HG02571 (cell line): ENCODE measurements around the gene CHST6.
"Not testable (repeated sequence)": the region's sequence is repeated elsewhere in the genome, so short reads cannot be mapped to it uniquely, and the experiment has no call there.

Experiments used
- ATAC-seq: cut with Tn5 transposase; IDR thresholded peaks from one replicate; pipeline ENCODE4 v1.9.1; 2021; ENCODE audit warnings: mild to moderate bottlenecking, moderate library complexity; ENCODE audit not compliant: unreplicated experiment

CHST6 gene

DNA sequence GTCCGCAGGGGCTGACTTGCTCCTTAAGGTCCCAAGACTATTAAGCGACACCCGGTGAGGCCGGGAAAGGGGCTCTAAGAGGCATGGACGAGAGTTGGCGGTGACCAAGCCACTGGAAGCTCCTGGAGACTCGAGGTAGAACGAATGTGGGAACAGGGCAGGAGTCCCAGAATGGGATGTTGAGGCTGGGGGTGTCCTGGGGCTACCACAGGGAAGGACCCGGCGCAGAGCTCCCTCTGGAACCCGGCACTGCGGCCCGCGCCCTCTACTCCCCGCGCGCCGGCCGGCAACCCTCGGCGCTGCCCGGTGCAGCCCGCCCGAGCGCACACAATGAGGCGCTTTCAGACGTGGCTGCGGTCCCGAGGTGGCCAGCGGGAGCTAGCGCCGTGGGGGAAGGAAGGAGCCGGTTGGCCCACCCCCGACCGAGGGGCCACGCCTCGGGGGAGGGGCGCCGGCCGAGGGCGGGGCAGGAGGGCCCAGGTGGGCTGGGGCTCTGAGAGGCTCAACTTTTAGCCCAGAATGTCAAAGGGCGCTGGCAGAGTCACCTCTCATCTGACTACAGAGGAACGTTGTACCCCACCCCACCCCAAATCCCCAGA, at the start of gene CHST6:
TSS of gene CHST6 (minus strand) at position 366 of the 599 bp plus-strand sequence. CDS start 15,613 bp downstream, outside the sequence.
- peak; percentile 55 for ATAC-seq

DNA sequence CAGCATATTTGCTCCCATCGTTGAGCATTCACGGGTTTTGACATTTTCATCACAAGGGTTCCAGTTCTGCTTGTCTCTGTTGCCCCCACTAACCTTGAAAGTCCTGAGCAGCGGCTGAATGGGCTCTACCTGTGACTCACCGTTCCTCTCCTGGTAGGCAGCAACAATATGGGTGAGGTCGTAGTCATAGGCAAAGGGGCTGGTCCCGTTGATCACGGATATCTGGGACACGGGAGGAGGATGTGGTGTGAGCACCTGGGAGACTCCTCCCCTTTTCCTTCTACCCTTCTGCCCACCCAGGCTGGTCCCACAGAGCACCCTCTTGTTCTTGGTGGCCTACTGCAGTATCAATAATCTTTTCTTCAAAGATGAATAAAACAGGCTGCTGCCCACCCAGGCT, 47.2 kb upstream of the CHST6 start:
- not testable (repeated sequence) for ATAC-seq

DNA sequence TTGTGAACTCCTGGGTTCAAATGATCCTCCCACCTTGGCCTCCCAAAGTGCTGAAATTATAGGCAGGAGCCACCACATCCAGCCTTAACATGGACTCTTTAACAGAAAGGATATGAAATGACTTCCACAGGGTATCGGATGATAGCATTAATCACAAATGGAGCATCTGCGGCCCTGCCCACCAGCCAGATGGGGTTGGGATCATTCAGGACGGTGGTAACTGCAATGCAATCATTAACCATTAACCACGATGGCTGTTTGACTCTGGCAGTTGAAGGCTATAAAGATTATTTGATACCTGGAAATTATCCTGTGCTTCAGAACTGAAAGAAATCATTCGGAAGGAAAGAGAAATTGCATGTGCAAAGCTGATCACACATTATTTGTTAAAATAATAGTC, 46.0 kb upstream of the CHST6 start:
- ATAC-seq = no peak

DNA sequence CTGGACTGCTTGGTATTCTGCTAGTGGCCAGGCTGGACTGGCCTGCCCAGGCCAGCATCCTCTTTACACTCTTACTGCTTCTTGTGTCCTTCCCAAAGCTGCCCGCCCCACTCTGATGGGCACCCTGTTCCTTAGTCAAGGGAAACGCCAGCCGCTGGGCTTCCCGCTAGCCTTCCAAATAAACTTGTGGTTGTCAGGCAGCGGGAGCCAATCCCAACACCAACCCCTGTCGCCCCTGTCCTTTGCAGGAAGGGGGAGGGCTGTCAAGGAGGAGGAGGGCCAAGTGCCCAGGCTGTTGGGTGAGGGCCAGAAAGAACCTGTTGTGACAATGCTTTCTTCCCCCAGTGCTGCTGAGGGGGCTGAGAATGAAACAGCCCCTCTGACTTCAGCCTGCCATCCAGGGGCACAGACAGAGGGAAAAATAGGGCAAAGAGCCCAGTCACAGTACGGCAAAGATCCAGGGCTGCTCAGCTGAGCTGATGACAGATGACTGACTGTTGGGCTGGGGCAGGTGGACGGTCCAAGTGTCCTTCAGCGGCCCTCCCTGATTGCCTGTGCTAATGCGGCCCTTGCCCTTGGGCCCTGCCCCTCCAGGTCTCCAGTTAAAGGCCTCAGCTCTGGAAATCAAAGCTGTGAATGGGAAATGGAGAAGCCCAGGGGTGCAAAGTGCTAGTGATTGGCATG, 43.8 kb upstream of the CHST6 start:
- ATAC-seq = not testable (repeated sequence)

DNA sequence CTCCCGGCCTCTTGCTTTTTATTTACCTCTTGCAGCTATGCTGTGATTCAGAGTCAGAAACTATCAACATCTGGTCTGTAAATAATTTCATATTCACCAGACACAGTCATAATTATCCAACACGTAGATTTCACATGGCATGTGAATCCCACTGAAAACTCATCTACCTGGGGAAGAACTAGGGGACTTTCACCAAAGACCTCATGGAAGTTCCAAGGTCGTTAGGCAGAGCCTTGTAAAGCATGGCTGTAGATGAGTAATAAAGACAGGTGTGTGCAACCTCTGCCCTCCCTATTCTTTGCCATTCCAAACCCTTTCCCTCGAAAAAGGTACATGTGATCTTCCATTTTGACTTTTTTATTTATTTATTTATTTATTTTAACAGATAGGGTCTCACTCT, 42.5 kb upstream of the CHST6 start:
- no peak for ATAC-seq

DNA sequence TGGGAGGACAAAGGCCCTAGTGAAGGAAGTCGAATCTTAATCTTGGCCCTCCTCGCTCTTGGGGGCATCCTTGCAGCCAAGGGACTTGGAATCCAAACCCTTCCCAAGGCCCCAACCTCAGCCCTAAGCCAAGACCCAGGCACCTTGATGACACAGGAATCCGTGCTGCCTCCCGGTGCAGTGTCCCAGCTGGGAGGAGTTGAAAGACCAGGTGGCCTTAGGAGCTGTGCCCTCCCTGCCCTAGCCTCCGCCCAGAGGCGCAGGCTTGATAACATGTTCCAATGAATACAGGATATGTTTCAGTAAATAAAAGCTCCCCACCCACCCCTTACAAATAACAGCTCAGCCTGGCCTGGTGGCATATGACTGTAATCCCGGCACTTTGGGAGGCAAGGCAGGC, 40.7 kb upstream of the CHST6 start, which contains the start of gene CHST5:
TSS of gene CHST5 (minus strand) at position 208 of the 400 bp plus-strand sequence. CDS start 5,724 bp downstream, outside the sequence.
- ATAC-seq = no peak

DNA sequence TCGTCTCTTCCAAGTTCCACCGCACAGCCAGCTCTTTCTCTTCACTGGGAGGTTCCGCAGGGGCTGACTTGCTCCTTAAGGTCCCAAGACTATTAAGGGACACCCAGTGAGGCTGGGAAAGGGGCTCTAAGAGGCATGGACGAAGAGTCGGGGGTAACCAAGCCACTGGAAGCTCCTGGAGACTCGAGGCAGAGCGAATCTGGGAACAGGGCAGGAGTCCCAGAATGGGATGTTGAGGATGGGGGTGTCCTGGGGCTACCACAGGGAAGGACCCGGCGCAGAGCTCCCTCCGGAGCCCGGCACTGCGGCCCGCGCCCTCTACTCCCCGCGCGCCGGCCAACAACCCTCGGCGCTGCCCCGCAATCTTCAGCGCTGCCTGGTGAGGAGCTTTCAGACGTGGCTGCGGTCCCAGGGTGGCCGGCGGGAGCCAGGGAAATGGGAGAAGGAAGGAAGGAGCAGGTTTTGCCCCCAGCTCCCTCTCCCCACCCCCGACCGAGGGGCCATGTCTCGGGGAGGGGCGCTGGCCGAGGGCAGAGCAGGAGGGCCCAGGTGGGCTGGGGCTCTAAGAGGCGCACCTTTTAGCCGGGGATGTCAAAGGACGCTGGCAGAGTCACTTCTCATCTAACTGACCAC, 40.1 kb upstream of the CHST6 start:
- ATAC-seq = no peak

DNA sequence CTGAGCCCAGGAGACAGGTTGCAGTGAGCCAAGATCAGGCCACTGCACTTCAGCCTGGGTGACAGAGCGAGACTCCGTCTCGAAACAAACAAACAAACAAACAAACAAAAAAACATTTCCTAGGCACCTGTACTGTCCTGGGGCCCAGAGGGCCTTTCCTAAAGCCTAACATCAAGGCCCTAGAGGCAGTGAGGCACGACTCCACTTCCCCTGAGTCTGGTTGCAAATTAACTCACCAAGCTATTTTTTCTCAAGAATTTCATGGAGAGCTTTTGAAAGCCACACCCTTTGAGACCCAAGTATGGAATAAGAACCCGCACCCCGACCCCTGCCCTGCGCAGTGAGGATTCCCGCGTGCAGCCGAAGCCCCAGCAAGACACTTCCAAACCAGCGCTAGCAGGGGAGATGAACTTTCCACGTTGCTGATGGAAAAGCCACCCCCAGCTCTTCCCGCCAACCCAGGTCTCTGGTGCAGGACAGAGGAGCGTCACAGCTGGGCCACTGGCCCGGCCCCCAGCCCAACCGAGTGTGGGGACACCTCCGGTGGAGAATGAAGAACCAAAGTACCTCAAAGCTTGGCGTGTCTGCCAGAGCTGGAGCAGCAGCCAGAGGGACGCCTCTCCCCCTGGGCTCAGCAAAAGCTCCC, 39.4 kb upstream of the CHST6 start:
- no peak for ATAC-seq

DNA sequence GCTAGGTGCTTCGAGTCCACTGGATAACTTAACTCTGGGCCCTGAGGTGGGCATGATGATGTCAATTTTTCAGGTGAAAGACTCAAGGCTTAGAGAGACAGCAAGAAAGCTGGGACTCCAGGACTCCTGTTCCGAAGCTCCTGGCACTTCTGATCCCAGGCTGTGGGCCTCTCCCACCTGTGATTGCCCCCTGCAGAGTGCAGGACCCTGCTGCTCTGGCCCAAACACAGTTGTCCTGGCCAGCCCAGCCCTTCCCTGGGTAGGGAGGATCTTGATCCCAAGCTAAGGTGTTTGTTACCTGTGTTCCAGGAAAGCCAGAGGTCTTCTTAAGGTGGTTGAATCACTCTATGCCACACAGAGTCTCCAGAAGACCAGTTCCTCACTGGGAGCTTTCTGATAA, 37.5 kb upstream of the CHST6 start:
- no peak for ATAC-seq

DNA sequence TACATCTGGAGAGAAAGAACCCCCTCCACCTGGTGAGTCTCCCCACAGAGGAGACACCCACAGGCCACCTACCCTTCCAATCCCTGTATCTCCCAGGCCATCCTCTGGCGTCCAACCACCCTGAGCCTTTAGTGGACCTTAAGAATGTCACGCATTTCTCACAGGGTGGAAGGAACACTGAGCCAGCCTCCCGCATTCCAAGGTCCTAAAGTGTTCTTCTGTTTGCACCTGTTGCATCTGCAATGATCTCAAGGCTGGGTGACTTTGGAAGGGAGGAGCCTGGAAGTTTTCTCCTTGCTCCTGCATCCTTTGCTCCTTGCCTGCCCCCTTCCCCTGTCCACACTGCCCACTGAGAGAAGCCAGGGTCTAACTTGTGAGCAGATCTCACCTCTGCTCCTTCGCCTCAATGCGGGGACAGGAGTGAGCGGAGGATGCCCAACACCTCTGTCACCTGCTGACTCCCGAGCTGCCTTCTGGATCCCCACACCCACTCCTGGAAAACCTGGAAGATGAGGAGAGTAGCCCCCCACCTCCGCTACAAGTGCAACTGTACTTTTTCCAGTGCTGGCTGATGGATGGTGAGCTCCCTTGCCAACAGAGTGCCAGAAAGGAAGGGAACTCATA, 37.0 kb upstream of the CHST6 start:
- ATAC-seq = no peak

DNA sequence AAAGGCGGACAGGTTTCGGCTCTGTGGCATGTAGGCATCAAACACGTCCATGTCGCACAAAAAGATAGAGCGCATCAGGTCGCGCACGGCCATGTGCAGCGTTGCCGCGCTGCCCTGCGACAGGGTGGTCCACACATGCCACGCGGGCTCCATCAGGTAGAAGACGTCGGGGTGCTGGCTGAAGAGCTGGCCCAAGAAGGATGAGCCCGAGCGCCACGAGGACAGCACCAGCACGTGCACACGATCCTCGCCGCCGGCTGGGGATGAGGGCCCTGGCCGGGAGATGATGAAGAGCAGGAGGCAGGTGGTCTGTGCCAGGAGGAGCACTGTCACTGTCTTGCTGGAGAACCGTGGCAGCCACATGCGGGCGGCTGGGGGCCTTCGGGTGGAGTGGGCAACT, 34.7 kb upstream of the CHST6 start:
- no peak for ATAC-seq

DNA sequence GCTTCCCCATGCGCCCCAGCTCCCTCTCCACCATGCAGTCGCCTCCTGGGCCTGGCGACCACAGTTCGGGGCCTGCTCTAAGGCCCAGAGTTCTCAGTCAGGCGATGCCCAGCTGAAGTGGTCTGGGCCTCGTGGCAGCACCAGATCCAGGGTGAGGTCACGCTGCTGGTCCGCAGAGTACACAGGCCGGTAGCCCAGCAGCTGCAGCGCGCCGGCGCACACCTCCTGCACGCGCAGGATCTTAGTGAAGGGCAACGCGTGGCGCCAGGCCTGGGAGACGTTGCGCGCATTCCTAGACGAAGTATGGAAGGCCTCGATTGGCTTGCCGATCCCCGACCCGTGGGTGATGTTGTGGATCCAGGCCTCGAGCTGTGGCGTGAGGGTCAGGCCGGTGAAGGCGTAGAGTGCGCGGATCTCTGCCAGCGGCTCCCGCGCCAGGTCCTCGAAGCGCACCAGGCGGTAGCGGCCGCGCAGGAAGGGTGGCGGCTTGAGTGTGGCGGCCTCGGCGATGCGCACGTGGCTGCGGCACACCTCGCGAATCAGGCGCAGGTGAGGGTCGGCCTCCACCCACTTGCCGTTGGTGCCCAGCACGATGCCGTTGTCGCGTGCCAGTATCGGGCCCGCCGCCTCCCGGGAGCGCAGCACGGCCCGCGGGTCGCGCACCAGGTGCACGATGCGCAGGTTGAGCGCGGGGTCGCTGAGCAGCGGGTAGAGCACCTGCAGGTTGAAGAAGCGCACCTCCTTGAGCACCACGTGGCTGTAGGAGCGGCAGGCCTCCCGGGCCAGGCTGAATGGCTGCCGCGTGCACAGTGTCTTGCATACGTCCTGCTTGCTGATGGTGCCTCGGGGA, 34.0 kb upstream of the CHST6 start:
- no peak for ATAC-seq

DNA sequence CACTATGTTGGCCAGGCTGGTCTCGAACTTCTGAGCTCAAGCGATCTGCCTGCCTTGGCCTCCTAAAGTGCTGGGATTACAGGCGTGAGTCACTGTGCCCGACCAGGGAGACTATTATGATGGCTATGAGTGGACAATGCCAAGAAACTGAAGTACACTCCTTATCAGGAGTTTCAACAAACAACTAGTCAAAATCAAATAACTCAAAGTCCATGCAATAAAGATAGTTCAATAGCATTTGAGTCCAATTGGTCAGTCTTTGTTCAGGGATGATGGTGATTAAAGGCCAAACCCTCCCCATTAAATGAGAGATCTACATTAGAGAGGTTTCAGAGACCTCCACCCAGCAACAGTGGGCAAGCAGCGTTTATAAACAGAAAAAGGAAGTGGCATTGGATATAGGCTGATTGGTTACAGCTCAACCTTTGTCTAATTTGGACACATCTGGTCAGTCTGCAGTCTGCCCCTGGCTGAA, 32.6 kb upstream of the CHST6 start:
- no peak for ATAC-seq

DNA sequence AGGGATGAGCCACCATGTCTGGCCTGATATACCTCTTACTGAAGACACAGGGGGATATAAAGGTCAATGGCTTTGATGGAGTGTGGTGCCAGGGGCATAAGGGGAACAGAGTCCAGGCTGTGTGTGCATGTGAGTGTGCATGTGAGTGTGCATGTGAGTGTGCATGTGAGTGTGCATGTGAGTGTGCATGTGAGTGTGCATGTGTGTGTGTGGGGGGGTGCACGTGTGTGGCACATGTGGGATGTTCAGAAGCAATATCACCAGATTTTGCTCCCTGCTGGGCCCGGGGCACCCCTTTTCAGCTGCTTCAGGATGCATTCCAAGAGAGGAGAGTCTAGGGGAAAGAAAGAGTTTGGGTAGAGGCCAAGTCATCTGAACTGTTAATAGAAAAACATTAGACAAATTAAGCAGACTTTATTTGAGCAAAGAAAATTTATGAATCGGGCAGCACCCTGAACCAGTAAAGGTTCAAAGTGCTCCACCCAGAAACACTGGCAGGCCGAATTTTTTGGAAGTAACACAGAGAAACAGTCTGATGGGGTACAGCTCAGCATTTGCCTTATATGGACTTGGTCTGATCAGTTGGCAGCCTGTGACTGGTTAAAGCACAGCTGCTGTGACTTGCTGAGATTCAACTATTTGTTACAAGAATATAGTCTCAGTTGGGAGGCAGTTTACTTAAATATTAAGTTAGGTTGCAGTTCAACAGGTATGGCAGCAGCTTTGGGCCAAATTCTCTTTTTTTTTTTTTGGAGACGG, 31.0 kb upstream of the CHST6 start:
- ATAC-seq = no peak

DNA sequence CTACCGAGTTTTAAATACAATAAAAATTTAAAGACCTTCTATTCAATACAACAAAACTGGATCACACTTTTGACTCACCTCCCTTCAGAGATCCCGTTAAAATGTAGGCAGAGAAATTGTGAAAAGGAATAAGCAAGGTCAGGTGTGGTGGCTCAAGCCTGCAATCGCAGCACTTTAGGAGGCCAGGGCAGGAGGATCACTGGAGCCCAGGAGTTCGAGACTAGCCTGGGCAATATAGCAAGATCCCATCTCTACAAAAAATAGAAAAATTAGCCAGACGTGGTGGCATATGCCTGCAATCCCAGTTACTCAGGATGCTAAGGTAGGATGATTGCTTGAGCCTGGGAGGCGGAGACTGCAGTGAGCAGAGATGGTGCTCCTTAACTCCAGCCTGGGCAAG, 23.9 kb upstream of the CHST6 start:
- no peak for ATAC-seq

DNA sequence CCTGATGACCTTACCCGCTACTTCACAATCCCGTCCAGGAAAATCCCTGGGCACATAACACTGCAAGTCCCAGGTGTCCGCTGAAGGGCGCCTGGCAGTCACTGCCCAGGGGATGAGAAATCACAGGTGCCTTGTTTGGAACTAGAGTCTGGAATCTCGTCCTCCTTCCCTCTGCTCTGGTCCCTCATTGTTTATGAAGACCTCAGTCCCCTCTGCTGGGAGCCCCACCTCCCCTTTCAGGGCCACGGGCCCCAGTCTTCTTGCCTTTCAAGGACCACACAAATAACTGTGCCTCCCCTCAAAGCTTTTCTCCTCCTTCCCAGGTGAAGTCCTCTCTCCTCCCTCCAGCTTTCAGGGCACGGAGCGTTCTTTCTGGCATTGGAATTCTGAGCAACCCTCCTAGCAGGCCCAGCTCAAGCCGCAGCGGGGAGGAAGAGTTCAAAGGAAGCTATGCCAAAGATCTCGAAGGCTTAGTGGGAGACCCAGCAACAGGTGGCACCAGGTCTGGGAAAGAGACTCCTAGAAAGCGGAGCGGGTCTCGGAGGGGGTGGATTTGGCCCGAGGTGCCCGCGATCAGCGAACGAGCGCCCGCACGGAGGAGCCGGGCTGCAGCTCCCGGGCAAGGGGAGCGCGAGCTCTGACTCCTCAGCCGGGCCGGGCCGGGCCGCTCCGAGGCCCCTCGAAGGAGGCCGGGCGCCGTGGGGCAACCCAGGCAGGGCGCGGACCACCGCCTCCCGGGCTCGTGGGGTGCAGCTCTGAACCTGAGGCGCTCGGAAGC, 21.1 kb upstream of the CHST6 start:
- peak; percentile 15 for ATAC-seq

DNA sequence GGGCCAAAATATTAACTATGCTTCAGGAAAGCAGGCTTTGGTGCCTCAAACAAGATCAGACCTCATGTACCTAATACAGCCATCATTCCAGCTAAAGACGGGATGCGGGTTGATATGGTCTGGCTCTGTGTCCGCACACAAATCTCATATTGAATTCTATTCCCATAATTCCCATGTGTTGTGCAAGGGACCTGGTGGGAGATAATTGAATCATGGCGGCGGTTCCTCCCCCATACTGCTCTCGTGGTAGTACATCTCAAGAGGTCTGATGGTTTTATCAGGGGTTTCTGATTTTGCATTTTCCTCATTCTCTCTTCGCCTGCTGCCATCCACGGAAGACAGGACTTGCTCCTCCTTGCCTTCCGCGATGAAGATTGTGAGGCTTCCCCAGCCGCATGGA, 19.1 kb upstream of the CHST6 start:
- no peak for ATAC-seq

DNA sequence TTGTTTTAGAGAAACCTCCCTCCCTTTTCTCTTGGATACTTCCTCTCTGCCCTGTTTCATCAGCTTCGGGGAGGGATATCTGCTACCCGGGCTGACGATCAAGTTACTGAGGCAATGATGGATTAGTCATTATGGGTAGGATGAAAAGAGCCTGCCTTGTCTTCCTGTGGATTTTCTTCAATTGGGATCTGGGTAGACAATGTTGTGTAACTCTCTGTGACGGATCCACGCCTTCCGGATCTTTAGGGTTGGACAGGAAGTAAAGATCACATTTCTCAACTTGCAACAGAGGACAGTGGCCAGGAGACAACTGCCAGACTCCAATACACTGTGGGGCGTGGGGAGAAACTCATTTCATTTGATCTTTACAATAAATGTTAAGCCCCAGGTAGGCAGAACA, 11.3 kb upstream of the CHST6 start:
- no peak for ATAC-seq

DNA sequence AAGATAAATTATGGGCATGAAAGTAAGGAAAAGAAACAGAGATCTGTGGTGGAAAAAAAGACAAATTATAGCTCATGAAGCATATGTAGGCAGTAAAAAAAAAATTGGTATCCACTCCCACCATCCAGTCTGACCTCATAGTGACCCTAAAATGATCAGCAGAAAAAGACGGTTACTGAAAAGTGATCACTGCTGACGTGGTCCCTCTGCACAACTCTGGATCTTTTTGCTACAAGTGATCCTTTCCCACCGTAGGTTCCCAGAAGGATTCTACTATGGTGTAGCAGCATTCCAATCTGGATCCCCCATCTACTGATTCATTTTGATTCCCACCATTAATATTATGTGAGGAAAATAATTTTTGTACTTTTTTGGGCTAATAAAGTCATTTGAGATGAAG, 10.9 kb upstream of the CHST6 start:
- ATAC-seq = no peak
